H1 (cell line): Measurements from ENCODE around the gene SLC25A26. TPM values are rescaled to one million over a fixed set of nuclear protein-coding genes. Genes with fewer than 3 reads are reported as not detected.

Experiments
- CTCF ChIA-PET: fragments of 300-600 bp; sonication (Branson Sonifier 250); formaldehyde crosslinking; loops from one replicate; lab custom pipeline; 2021; ENCODE audit not compliant: partially characterized antibody; lab: Charles Lee
- POLR2A ChIA-PET: fragments of 300-600 bp; sonication (Branson Sonifier 250); formaldehyde crosslinking; loops from one replicate; lab custom pipeline; 2021; ENCODE audit warnings: inconsistent platforms; ENCODE audit not compliant: partially characterized antibody; lab: Charles Lee
- DNase-seq, 2 experiments: peaks; one replicate each; pipeline versions ENCODE4 v3.0.0 to v3.0.0-alpha.2; 2010 to 2022; ENCODE audit warnings: low spot score in 2 of 2, low read depth in 1 of 2, mixed read lengths in 1 of 2
- FAIRE-seq: peaks from 2 replicates; lab custom pipeline; 2011; peaks lifted over from hg19 to GRCh38; lab: Jason Lieb, UNC
- H2AFZ ChIP-seq: 2 replicates; pipeline ENCODE4 v1.8.1; 2012; ENCODE audit warnings: low read length, inconsistent platforms
- H2AK5ac ChIP-seq: 2 replicates; pipeline ENCODE4 v1.6.1; 2013; ENCODE audit warnings: low read depth, low read length
- H2BK120ac ChIP-seq: replicated peaks from 2 replicates; pipeline ENCODE3; 2013; ENCODE audit warnings: low read depth, low read length, inconsistent platforms
- H2BK12ac ChIP-seq: 2 replicates; pipeline ENCODE4 v1.6.1; 2013; ENCODE audit warnings: low read depth, low read length
- H2BK15ac ChIP-seq: 2 replicates; pipeline ENCODE4 v1.6.1; 2013; ENCODE audit warnings: low read length
- H2BK20ac ChIP-seq: 2 replicates; pipeline ENCODE4 v1.6.1; 2013; ENCODE audit warnings: low read length
- H2BK5ac ChIP-seq: 2 replicates; pipeline ENCODE4 v1.6.1; 2013; ENCODE audit warnings: low read depth, low read length
- H3K14ac ChIP-seq: 2 replicates; pipeline ENCODE4 v1.6.1; 2013; ENCODE audit warnings: inconsistent platforms; ENCODE audit not compliant: insufficient read length
- H3K18ac ChIP-seq: 2 replicates; pipeline ENCODE4 v1.6.1; 2013; ENCODE audit warnings: low read length; ENCODE audit errors: extremely low read depth
- H3K23ac ChIP-seq: 2 replicates; pipeline ENCODE4 v1.6.1; 2013; ENCODE audit warnings: inconsistent platforms; ENCODE audit not compliant: insufficient read length
- H3K23me2 ChIP-seq: 2 replicates; pipeline ENCODE4 v1.6.1; 2013; ENCODE audit warnings: low read depth, low read length
- H3K27ac ChIP-seq: 2 replicates; pipeline ENCODE4 v1.6.1; 2011; ENCODE audit warnings: low read depth, low read length, inconsistent platforms
- H3K27me3 ChIP-seq, 4 experiments: replicated peaks in 1 of 4; 1 replicate in 1 of 4; 2 replicates in 3 of 4; pipeline versions ENCODE4 v1.6.1 to v1.8.1; 2011 to 2013; ENCODE audit warnings: low read length in 3 of 4, mild to moderate bottlenecking in 3 of 4, inconsistent platforms in 2 of 4, mixed read lengths in 2 of 4, moderate library complexity in 1 of 4; ENCODE audit not compliant: control insufficient read depth in 3 of 4, insufficient read depth in 3 of 4; ENCODE audit errors: extremely low read depth in 1 of 4
- H3K36me3 ChIP-seq, 4 experiments: 2 replicates each; pipeline versions ENCODE4 v1.6.1 to v1.8.1; 2011 to 2013; ENCODE audit warnings: mild to moderate bottlenecking in 4 of 4, low read length in 3 of 4, moderate library complexity in 2 of 4, control low read depth in 1 of 4, inconsistent platforms in 1 of 4; ENCODE audit not compliant: insufficient read depth in 4 of 4, control insufficient read depth in 2 of 4
- H3K4ac ChIP-seq: replicated peaks from 2 replicates; pipeline ENCODE3; 2013; ENCODE audit warnings: low read length, low read depth, mixed read lengths, inconsistent platforms; ENCODE audit not compliant: insufficient read length
- H3K4me1 ChIP-seq, 4 experiments: replicated peaks in 1 of 4; 1 replicate in 1 of 4; 2 replicates in 3 of 4; pipeline versions ENCODE4 v1.6.1 to v1.8.1; 2011 to 2013; ENCODE audit warnings: low read length in 3 of 4, inconsistent platforms in 2 of 4, mixed read lengths in 1 of 4; ENCODE audit not compliant: insufficient read depth in 4 of 4, control insufficient read depth in 3 of 4
- H3K4me2 ChIP-seq, 2 experiments: 2 replicates each; pipeline versions ENCODE4 v1.6.1 to v1.8.1; 2011 to 2013; ENCODE audit warnings: low read depth in 2 of 2, low read length in 2 of 2, control low read depth in 1 of 2, inconsistent platforms in 1 of 2, mild to moderate bottlenecking in 1 of 2; ENCODE audit not compliant: insufficient read depth in 1 of 2
- H3K4me3 ChIP-seq, 4 experiments: fragments of 200-600, 300-600 bp in 1 of 4; sonication (generic), shearing (Covaris generic), sonication (Bioruptor Twin) in 1 of 4; 2 replicates each; pipeline versions ENCODE4 v1.5.1 to v1.8.1; 2011 to 2016; ENCODE audit warnings: low read length in 4 of 4, low read depth in 3 of 4, control low read depth in 2 of 4, inconsistent platforms in 2 of 4, mild to moderate bottlenecking in 2 of 4, mixed read lengths in 1 of 4, moderate library complexity in 1 of 4; ENCODE audit not compliant: insufficient read depth in 2 of 4; ENCODE audit errors: extremely low read depth in 1 of 4
- H3K56ac ChIP-seq: replicated peaks from 2 replicates; pipeline ENCODE3; 2013; ENCODE audit warnings: low read depth, mild to moderate bottlenecking, mixed read lengths, low read length, inconsistent platforms; ENCODE audit not compliant: insufficient read length
- H3K79me1 ChIP-seq: 2 replicates; pipeline ENCODE4 v1.6.1; 2013; ENCODE audit warnings: low read depth, low read length, control low read depth
- H3K79me2 ChIP-seq, 2 experiments: 2 replicates each; pipeline versions ENCODE4 v1.6.1 to v1.8.1; 2012 to 2013; ENCODE audit warnings: low read length in 2 of 2, mild to moderate bottlenecking in 2 of 2, inconsistent platforms in 1 of 2; ENCODE audit not compliant: insufficient read depth in 2 of 2, control insufficient read depth in 1 of 2
- H3K9ac ChIP-seq, 4 experiments: replicated peaks in 1 of 4; 1 replicate in 1 of 4; 2 replicates in 3 of 4; pipeline versions ENCODE4 v1.6.1 to v1.8.1; 2011 to 2013; ENCODE audit warnings: low read depth in 3 of 4, low read length in 3 of 4, control low read depth in 2 of 4, mild to moderate bottlenecking in 2 of 4, moderate library complexity in 2 of 4, inconsistent platforms in 1 of 4; ENCODE audit errors: extremely low read depth in 1 of 4
- H3K9me3 ChIP-seq, 2 experiments: 2 replicates each; pipeline versions ENCODE4 v1.6.1 to v1.8.1; 2012 to 2013; ENCODE audit warnings: mild to moderate bottlenecking in 2 of 2, moderate library complexity in 2 of 2, control low read depth in 1 of 2, inconsistent platforms in 1 of 2, low read depth in 1 of 2, low read length in 1 of 2, mixed read lengths in 1 of 2; ENCODE audit not compliant: insufficient read depth in 2 of 2
- H4K20me1 ChIP-seq, 2 experiments: replicated peaks in 1 of 2; 2 replicates each; pipeline versions ENCODE3 to v1.8.1; 2011 to 2013; ENCODE audit warnings: inconsistent platforms in 2 of 2, low read length in 2 of 2, mild to moderate bottlenecking in 1 of 2; ENCODE audit not compliant: insufficient read depth in 2 of 2, control insufficient read depth in 1 of 2
- H4K5ac ChIP-seq: 2 replicates; pipeline ENCODE4 v1.6.1; 2013; ENCODE audit warnings: low read length, low read depth, mixed read lengths, inconsistent platforms; ENCODE audit not compliant: insufficient read length
- H4K8ac ChIP-seq: 2 replicates; pipeline ENCODE4 v1.8.0; 2013; ENCODE audit warnings: mild to moderate bottlenecking, moderate library complexity, low read length, inconsistent platforms; ENCODE audit not compliant: insufficient read depth; ENCODE audit errors: extremely low read depth
- H4K91ac ChIP-seq: replicated peaks from 2 replicates; pipeline ENCODE3; 2013; ENCODE audit warnings: low read length, mixed read lengths, inconsistent platforms; ENCODE audit not compliant: insufficient read length
- CHD2 ChIP-seq: IDR thresholded peaks from 2 replicates; pipeline ENCODE4 v1.6.1; 2012; ENCODE audit warnings: low read length, improper control_type of control experiment
- CREB1 ChIP-seq: IDR thresholded peaks from 2 replicates; pipeline ENCODE4 v1.6.1; 2012; ENCODE audit warnings: inconsistent platforms
- FOSL1 ChIP-seq: IDR thresholded peaks from 2 replicates; pipeline ENCODE4 v1.6.1; 2011; ENCODE audit warnings: mild to moderate bottlenecking, low read depth, low read length, moderate library complexity; ENCODE audit not compliant: insufficient read depth
- HDAC2 ChIP-seq, 2 experiments: fragments of 300-600 bp in 1 of 2; sonication (generic) in 1 of 2; IDR thresholded peaks; 2 replicates each; pipeline ENCODE4 v1.6.1; 2011 to 2012; ENCODE audit warnings: low read depth in 2 of 2, low read length in 2 of 2, mild to moderate bottlenecking in 2 of 2, moderate library complexity in 2 of 2, borderline replicate concordance in 1 of 2, inconsistent platforms in 1 of 2
- JUND ChIP-seq: IDR thresholded peaks from 2 replicates; pipeline ENCODE4 v1.6.1; 2011; ENCODE audit warnings: mild to moderate bottlenecking, improper control_type of control experiment, low read length
- PHF8 ChIP-seq: fragments of 200-600 bp; sonication (generic); conservative IDR thresholded peaks from 2 replicates; pipeline ENCODE4 v1.7.1; 2012; ENCODE audit warnings: low read depth, mild to moderate bottlenecking, inconsistent platforms, low read length, moderate library complexity
- POLR2A ChIP-seq, 2 experiments: IDR thresholded peaks; 1 replicate in 1 of 2; 2 replicates in 1 of 2; pipeline ENCODE4 v1.6.1; 2011; ENCODE audit warnings: low read depth in 2 of 2, low read length in 2 of 2, mild to moderate bottlenecking in 2 of 2; ENCODE audit errors: control extremely low read depth in 1 of 2
- RFX5 ChIP-seq: IDR thresholded peaks from 2 replicates; pipeline ENCODE4 v1.6.1; 2011; ENCODE audit warnings: low read depth, low read length, improper control_type of control experiment, borderline replicate concordance
- SAP30 ChIP-seq: fragments of 300-600 bp; sonication (generic); IDR thresholded peaks from 2 replicates; pipeline ENCODE4 v1.7.1; 2012; ENCODE audit warnings: low read length, moderate library complexity, mild to moderate bottlenecking, inconsistent platforms; ENCODE audit not compliant: insufficient read depth, insufficient replicate concordance
- SP1 ChIP-seq: IDR thresholded peaks from 2 replicates; pipeline ENCODE4 v1.6.1; 2011; ENCODE audit warnings: low read depth, low read length
- TCF12 ChIP-seq: IDR thresholded peaks from 2 replicates; pipeline ENCODE4 v1.6.1; 2011; ENCODE audit warnings: low read depth, mild to moderate bottlenecking, low read length
- WGBS, 2 experiments: shearing (Covaris generic) in 1 of 2; methylation state at CpG; one replicate each; pipeline versions ENCODE4 v1.1.6 to v1.1.7; 2013 to 2015; ENCODE audit warnings: low lambda C conversion rate in 2 of 2, mixed read lengths in 2 of 2, inconsistent platforms in 1 of 2, low coverage in 1 of 2, missing lambda C conversion rate in 1 of 2; ENCODE audit not compliant: insufficient replicate concordance in 2 of 2, insufficient coverage in 1 of 2, insufficient read length in 1 of 2; ENCODE audit errors: extremely low coverage in 1 of 2, missing lambda C conversion rate in 1 of 2; 5-methylcytosine and 5-hydroxymethylcytosine counted together
- polyA plus RNA-seq, 7 experiments: library from polyadenylated mRNA; depleted of rRNA in 3 of 7; stranded (reverse) in 5 of 7; unstranded in 2 of 7; fragments of >200 nt in 5 of 7; fragments of 200-250 nt in 2 of 7; gene quantifications; 1 replicate in 5 of 7; 2 replicates in 1 of 7; 4 replicates in 1 of 7; pipeline versions ENCODE4 v1.2.1 to v1.2.3, GENCODE V29; 2011 to 2013; ENCODE audit warnings: missing spikeins in 2 of 7, mixed read lengths in 2 of 7
- total RNA-seq: library from RNA; stranded (reverse); fragmentation: NEBNext Ultra II Directional; extraction: Animal tissue kit (Norgen Biotek cat#: 25700); gene quantifications from 2 replicates; pipeline ENCODE4 v1.2.1, GENCODE V29; 2021
- TF ChIP-seq, protein P1 (sequence below): IDR thresholded peaks from 2 replicates; pipeline ENCODE4 v1.6.1; 2012; ENCODE audit warnings: low read length, inconsistent platforms
- TF ChIP-seq, protein P2 (sequence below): IDR thresholded peaks from 2 replicates; pipeline ENCODE4 v1.6.1; 2011; ENCODE audit warnings: low read depth, mild to moderate bottlenecking, low read length; ENCODE audit not compliant: insufficient read depth

SLC25A26 gene
- total and polyA plus RNA-seq, 2 of the 8 experiments (the other 6 are each of a cell fraction or from before 2014, with no cell fraction given): 30.0 to 37.0 TPM

DNA sequence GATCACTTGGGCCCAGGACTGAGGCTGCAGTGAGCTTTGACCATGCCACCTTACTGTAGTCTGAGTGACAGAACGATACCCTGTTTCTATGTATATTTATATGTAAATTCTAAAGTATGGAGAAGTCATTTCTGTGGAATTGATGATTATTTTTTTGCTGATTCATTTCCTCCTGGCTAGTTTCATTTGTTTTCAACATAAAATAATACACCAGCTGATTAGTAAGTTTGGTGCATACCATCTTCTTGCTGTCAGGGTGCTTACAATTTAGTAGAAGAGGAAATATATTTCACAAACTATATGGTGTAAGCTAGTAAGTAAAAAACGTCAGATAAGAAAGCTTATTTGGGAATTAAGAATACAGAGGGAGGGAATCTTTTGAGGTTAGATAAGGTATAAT lies 36.0 kb downstream of the SLC25A26 start:
- H2BK5ac ChIP-seq: no peak overlapping the region
- H3K4me3 ChIP-seq: no peak overlapping the region
- H3K4ac ChIP-seq: no peak overlapping the region
- no peaks in the 10 kb centered on the region for H3K36me3 ChIP-seq
- no peaks in the 10 kb centered on the region for H3K27me3 ChIP-seq
- FAIRE-seq: no peak
- no peaks in the 10 kb centered on the region for H3K9me3 ChIP-seq
- no peaks in the 10 kb centered on the region for H3K79me1 ChIP-seq
- H3K14ac ChIP-seq: no peak overlapping the region
- H3K23me2 ChIP-seq: no peaks in the 10 kb centered on the region
- no peak overlapping the region for H2BK12ac ChIP-seq
- H3K4me1 ChIP-seq: no peaks in the 10 kb centered on the region
- no peak overlapping the region for H3K27ac ChIP-seq
- ChIA-PET CTCF (interaction anchor here (1.5 to 7.4 kb wide), 2 partner anchors 116 to 121 kb away, joined by 6 to 90 read pairs; no protein-coding TSS in a partner anchor), POLR2A (no interaction called here)
- no peak overlapping the region for H2BK120ac ChIP-seq
- H4K20me1 ChIP-seq: no peaks in the 10 kb centered on the region
- no peak overlapping the region for H2BK20ac ChIP-seq
- H3K56ac ChIP-seq: no peak overlapping the region
- H2AFZ ChIP-seq: no peak overlapping the region
- no peak overlapping the region for H4K91ac ChIP-seq
- H2AK5ac ChIP-seq: no peak overlapping the region
- H3K18ac ChIP-seq: no peak overlapping the region
- no peak overlapping the region for H2BK15ac ChIP-seq
- WGBS, 2 experiments: 83% methylated on average over 2 of the region's 2 CpGs; no CpG with 5 or more reads in 1 of the 2 experiments
- H3K23ac ChIP-seq: no peak overlapping the region
- H4K5ac ChIP-seq: no peak overlapping the region
- H3K9ac ChIP-seq: no peak overlapping the region
- H3K79me2 ChIP-seq: no peaks in the 10 kb centered on the region
- no peak overlapping the region for H3K4me2 ChIP-seq
- H4K8ac ChIP-seq: no peak overlapping the region
- no peak for DNase-seq
- TF ChIP-seq, protein P1, sequence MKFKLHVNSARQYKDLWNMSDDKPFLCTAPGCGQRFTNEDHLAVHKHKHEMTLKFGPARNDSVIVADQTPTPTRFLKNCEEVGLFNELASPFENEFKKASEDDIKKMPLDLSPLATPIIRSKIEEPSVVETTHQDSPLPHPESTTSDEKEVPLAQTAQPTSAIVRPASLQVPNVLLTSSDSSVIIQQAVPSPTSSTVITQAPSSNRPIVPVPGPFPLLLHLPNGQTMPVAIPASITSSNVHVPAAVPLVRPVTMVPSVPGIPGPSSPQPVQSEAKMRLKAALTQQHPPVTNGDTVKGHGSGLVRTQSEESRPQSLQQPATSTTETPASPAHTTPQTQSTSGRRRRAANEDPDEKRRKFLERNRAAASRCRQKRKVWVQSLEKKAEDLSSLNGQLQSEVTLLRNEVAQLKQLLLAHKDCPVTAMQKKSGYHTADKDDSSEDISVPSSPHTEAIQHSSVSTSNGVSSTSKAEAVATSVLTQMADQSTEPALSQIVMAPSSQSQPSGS: no peak
- no peak for TF ChIP-seq SP1
- TF ChIP-seq CHD2: no peak
- TF ChIP-seq RFX5: no peak
- TF ChIP-seq SAP30: no peak
- TF ChIP-seq JUND: no peak
- TF ChIP-seq HDAC2 (IDR thresholded peaks at IDR 0.05; ENCODE audit: borderline replicate concordance in 1 of 2, low read depth in 2 of 2, low read length in 2 of 2): no peak
- no peak for TF ChIP-seq FOSL1
- no peak for TF ChIP-seq CREB1
- TF ChIP-seq POLR2A (IDR thresholded peaks at IDR 0.05; ENCODE audit: control extremely low read depth in 1 of 2, low read depth in 2 of 2, low read length in 2 of 2): no peak
- no peak for TF ChIP-seq PHF8
- no peak for TF ChIP-seq TCF12
- TF ChIP-seq, protein P2, sequence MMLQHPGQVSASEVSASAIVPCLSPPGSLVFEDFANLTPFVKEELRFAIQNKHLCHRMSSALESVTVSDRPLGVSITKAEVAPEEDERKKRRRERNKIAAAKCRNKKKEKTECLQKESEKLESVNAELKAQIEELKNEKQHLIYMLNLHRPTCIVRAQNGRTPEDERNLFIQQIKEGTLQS: no peak
